ENCODE results near the gene MUSTN1. TPM values are rescaled to one million over a fixed set of nuclear protein-coding genes. Genes with fewer than 3 reads are reported as not detected.

MUSTN1 gene
- total and polyA plus RNA-seq, 2 of the 13 experiments (the other 11 are each of a cell fraction or from before 2014, with no cell fraction given) = 0.84 to 1.4 TPM

GRCh38 chr3:52791928-52792327, 42.9 kb downstream of the MUSTN1 start (continued):
- TF ChIP-seq, protein P1, sequence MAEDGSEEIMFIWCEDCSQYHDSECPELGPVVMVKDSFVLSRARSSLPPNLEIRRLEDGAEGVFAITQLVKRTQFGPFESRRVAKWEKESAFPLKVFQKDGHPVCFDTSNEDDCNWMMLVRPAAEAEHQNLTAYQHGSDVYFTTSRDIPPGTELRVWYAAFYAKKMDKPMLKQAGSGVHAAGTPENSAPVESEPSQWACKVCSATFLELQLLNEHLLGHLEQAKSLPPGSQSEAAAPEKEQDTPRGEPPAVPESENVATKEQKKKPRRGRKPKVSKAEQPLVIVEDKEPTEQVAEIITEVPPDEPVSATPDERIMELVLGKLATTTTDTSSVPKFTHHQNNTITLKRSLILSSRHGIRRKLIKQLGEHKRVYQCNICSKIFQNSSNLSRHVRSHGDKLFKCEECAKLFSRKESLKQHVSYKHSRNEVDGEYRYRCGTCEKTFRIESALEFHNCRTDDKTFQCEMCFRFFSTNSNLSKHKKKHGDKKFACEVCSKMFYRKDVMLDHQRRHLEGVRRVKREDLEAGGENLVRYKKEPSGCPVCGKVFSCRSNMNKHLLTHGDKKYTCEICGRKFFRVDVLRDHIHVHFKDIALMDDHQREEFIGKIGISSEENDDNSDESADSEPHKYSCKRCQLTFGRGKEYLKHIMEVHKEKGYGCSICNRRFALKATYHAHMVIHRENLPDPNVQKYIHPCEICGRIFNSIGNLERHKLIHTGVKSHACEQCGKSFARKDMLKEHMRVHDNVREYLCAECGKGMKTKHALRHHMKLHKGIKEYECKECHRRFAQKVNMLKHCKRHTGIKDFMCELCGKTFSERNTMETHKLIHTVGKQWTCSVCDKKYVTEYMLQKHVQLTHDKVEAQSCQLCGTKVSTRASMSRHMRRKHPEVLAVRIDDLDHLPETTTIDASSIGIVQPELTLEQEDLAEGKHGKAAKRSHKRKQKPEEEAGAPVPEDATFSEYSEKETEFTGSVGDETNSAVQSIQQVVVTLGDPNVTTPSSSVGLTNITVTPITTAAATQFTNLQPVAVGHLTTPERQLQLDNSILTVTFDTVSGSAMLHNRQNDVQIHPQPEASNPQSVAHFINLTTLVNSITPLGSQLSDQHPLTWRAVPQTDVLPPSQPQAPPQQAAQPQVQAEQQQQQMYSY (CRISPR knock-in tag; IDR thresholded peaks at IDR 0.05) = no peak
- TF ChIP-seq ZNF777 (CRISPR knock-in tag; IDR thresholded peaks at IDR 0.05) = no peak
- no peak for TF ChIP-seq KDM5A (IDR thresholded peaks at IDR 0.05; ENCODE audit: borderline replicate concordance, low read length)
- no peak for TF ChIP-seq HES4 (CRISPR knock-in tag; IDR thresholded peaks at IDR 0.05; ENCODE audit: borderline replicate concordance)
- TF ChIP-seq, protein P2, sequence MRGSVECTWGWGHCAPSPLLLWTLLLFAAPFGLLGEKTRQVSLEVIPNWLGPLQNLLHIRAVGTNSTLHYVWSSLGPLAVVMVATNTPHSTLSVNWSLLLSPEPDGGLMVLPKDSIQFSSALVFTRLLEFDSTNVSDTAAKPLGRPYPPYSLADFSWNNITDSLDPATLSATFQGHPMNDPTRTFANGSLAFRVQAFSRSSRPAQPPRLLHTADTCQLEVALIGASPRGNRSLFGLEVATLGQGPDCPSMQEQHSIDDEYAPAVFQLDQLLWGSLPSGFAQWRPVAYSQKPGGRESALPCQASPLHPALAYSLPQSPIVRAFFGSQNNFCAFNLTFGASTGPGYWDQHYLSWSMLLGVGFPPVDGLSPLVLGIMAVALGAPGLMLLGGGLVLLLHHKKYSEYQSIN (CRISPR knock-in tag; IDR thresholded peaks at IDR 0.05; ENCODE audit: borderline replicate concordance) = no peak
- 0 out of 2 replicates have a peak, but pooled peaks have one; percentile 25 for TF ChIP-seq SAFB2 (CRISPR knock-in tag; IDR thresholded peaks at IDR 0.05; ENCODE audit: borderline replicate concordance, low read depth)
- no peak for TF ChIP-seq PLSCR1 (CRISPR knock-in tag; IDR thresholded peaks at IDR 0.05; ENCODE audit: borderline replicate concordance)
- TF ChIP-seq ZNF30 (CRISPR knock-in tag; IDR thresholded peaks at IDR 0.05) = 0 out of 2 replicates have a peak, but pooled peaks have one; percentile 38
- no peak for TF ChIP-seq ZNF605 (CRISPR knock-in tag; IDR thresholded peaks at IDR 0.05)
- TF ChIP-seq PHF21A (CRISPR knock-in tag; IDR thresholded peaks at IDR 0.05) = no peak
- TF ChIP-seq DZIP1 (CRISPR knock-in tag; IDR thresholded peaks at IDR 0.05) = no peak
- TF ChIP-seq ZNF772 (CRISPR knock-in tag; IDR thresholded peaks at IDR 0.05) = no peak
- TF ChIP-seq ZNF775 (CRISPR knock-in tag; IDR thresholded peaks at IDR 0.05; ENCODE audit: borderline replicate concordance) = no peak
- TF ChIP-seq, protein P3, sequence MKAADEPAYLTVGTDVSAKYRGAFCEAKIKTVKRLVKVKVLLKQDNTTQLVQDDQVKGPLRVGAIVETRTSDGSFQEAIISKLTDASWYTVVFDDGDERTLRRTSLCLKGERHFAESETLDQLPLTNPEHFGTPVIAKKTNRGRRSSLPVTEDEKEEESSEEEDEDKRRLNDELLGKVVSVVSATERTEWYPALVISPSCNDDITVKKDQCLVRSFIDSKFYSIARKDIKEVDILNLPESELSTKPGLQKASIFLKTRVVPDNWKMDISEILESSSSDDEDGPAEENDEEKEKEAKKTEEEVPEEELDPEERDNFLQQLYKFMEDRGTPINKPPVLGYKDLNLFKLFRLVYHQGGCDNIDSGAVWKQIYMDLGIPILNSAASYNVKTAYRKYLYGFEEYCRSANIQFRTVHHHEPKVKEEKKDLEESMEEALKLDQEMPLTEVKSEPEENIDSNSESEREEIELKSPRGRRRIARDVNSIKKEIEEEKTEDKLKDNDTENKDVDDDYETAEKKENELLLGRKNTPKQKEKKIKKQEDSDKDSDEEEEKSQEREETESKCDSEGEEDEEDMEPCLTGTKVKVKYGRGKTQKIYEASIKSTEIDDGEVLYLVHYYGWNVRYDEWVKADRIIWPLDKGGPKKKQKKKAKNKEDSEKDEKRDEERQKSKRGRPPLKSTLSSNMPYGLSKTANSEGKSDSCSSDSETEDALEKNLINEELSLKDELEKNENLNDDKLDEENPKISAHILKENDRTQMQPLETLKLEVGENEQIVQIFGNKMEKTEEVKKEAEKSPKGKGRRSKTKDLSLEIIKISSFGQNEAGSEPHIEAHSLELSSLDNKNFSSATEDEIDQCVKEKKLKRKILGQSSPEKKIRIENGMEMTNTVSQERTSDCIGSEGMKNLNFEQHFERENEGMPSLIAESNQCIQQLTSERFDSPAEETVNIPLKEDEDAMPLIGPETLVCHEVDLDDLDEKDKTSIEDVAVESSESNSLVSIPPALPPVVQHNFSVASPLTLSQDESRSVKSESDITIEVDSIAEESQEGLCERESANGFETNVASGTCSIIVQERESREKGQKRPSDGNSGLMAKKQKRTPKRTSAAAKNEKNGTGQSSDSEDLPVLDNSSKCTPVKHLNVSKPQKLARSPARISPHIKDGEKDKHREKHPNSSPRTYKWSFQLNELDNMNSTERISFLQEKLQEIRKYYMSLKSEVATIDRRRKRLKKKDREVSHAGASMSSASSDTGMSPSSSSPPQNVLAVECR (CRISPR knock-in tag; IDR thresholded peaks at IDR 0.05; ENCODE audit: borderline replicate concordance) = 0 out of 2 replicates have a peak, but pooled peaks have one; percentile 18
- no peak for TF ChIP-seq ZNF761 (CRISPR knock-in tag; conservative IDR thresholded peaks at IDR 0.05)
- TF ChIP-seq ZNF883 (CRISPR knock-in tag; IDR thresholded peaks at IDR 0.05; ENCODE audit: not compliant biosample characterization) = no peak
- TF ChIP-seq ZSCAN21 (CRISPR knock-in tag; IDR thresholded peaks at IDR 0.05; ENCODE audit: borderline replicate concordance) = no peak
